HepG2 (cell line): ENCODE measurements around the gene FSD2. TPM values are rescaled to one million over a fixed set of nuclear protein-coding genes. Genes with fewer than 3 reads are reported as not detected.

Experiments used
- ATAC-seq: fragments of 200-7000 bp; cut with Tn5 transposase; 3 replicates; pipeline ENCODE4 v1.9.1; 2020; ENCODE audit warnings: mild to moderate bottlenecking, moderate library complexity
- BruUV-seq: library from RNA; stranded (reverse); fragments of 400-500 nt; replicated peaks from 2 replicates; lab custom pipeline; 2021; lab: Mats Ljungman, UMichigan
- CTCF ChIA-PET: fragments of 300-600 bp; formaldehyde crosslinking; extraction: SDS; loops from one replicate; lab custom pipeline; 2021; ENCODE audit warnings: low total read pairs, inconsistent platforms, low intra/inter-chr PET ratio; lab: Yijun Ruan, JAX
- POLR2A ChIA-PET: fragments of 350-600 bp; sonication (Branson Sonifier 250); formaldehyde crosslinking; loops from one replicate; lab custom pipeline; 2020; ENCODE audit warnings: antibody characterized with exemption, inconsistent platforms; lab: Yijun Ruan, JAX
- DNase-seq: peaks from one replicate; pipeline ENCODE4 v3.0.0-alpha.2; 2015; ENCODE audit warnings: low spot score
- FAIRE-seq: peaks from 3 replicates; lab custom pipeline; 2011; peaks lifted over from hg19 to GRCh38; lab: Jason Lieb, UNC
- H2AFZ ChIP-seq: one replicate; pipeline ENCODE4 v1.6.1; 2011; ENCODE audit warnings: low read length, inconsistent platforms
- H3K27ac ChIP-seq: fragments of 300-600 bp; 3 replicates; pipeline ENCODE4 v1.8.0; 2011; ENCODE audit warnings: mixed run types, mild to moderate bottlenecking, mixed read lengths, low read length, inconsistent platforms; ENCODE audit not compliant: insufficient read depth; ENCODE audit errors: extremely low read length
- H3K27me3 ChIP-seq, 2 experiments: fragments of 200-600 bp in 1 of 2; 2 replicates in 1 of 2; 3 replicates in 1 of 2; pipeline versions ENCODE4 v1.6.0 to v1.8.0; 2011; ENCODE audit warnings: low read length in 2 of 2, mild to moderate bottlenecking in 2 of 2, moderate library complexity in 2 of 2, inconsistent platforms in 1 of 2; ENCODE audit not compliant: insufficient read depth in 2 of 2, control insufficient read depth in 1 of 2
- H3K36me3 ChIP-seq, 2 experiments: fragments of 200-600 bp in 1 of 2; replicated peaks in 1 of 2; 2 replicates in 1 of 2; 3 replicates in 1 of 2; pipeline versions ENCODE4 v1.5.1 to v1.8.0; 2011; ENCODE audit warnings: low read length in 2 of 2, inconsistent platforms in 1 of 2; ENCODE audit not compliant: insufficient read depth in 2 of 2, control insufficient read depth in 1 of 2
- H3K4me1 ChIP-seq: 2 replicates; pipeline ENCODE4 v1.5.1; 2012; ENCODE audit warnings: low read length, inconsistent platforms; ENCODE audit not compliant: insufficient read depth
- H3K4me2 ChIP-seq: 2 replicates; pipeline ENCODE4 v1.6.0; 2011; ENCODE audit warnings: low read depth, low read length, inconsistent platforms
- H3K4me3 ChIP-seq, 3 experiments: fragments of 200-600 bp in 1 of 3; sonication (generic), shearing (Covaris generic) in 1 of 3; replicated peaks in 1 of 3; 2 replicates each; pipeline ENCODE4 v1.5.1; 2011 to 2016; ENCODE audit warnings: low read length in 3 of 3, inconsistent platforms in 2 of 3, low read depth in 2 of 3, mild to moderate bottlenecking in 2 of 3, control low read depth in 1 of 3, mixed read lengths in 1 of 3; ENCODE audit not compliant: insufficient read depth in 1 of 3
- H3K79me2 ChIP-seq: one replicate; pipeline ENCODE4 v1.6.1; 2011; ENCODE audit warnings: low read length, inconsistent platforms; ENCODE audit not compliant: insufficient read depth
- H3K9ac ChIP-seq: 2 replicates; pipeline ENCODE4 v1.6.0; 2011; ENCODE audit warnings: mild to moderate bottlenecking, low read depth, low read length, inconsistent platforms; ENCODE audit not compliant: insufficient read depth
- H3K9me3 ChIP-seq: 2 replicates; pipeline ENCODE4 v1.5.1; 2012; ENCODE audit warnings: mild to moderate bottlenecking, low read length
- H4K20me1 ChIP-seq: 2 replicates; pipeline ENCODE4 v1.6.0; 2011; ENCODE audit warnings: inconsistent platforms, mild to moderate bottlenecking, low read length, moderate library complexity; ENCODE audit not compliant: insufficient read depth
- ARHGAP35 ChIP-seq: sonication (generic); formaldehyde crosslinking; IDR thresholded peaks from 2 replicates; pipeline ENCODE4 v1.9.0; 2022; ENCODE audit warnings: mild to moderate bottlenecking, inconsistent platforms, moderate library complexity, missing genetic modification reagents, borderline replicate concordance
- BCLAF1 ChIP-seq: fragments of 450-650 bp; IDR thresholded peaks from 2 replicates; pipeline ENCODE4 v1.6.1; 2017; ENCODE audit warnings: mild to moderate bottlenecking
- FOXP1 ChIP-seq, 2 experiments: fragments of 450-650 bp in 1 of 2; IDR thresholded peaks; 2 replicates each; pipeline ENCODE4 v1.6.1; 2017 to 2018; ENCODE audit warnings: antibody characterized with exemption in 1 of 2
- GATA4 ChIP-seq: sonication (generic); IDR thresholded peaks from 2 replicates; pipeline ENCODE4 v1.6.1; 2016; ENCODE audit warnings: antibody characterized with exemption, low read depth, borderline replicate concordance
- HDAC1 ChIP-seq: sonication (generic); formaldehyde crosslinking; IDR thresholded peaks from 2 replicates; pipeline ENCODE4 v1.5.1; 2020; ENCODE audit warnings: mild to moderate bottlenecking, missing genetic modification reagents
- HOMEZ ChIP-seq: IDR thresholded peaks from 2 replicates; pipeline ENCODE4 v1.6.1; 2016; ENCODE audit warnings: low read depth
- LRRFIP1 ChIP-seq: sonication (generic); formaldehyde crosslinking; conservative IDR thresholded peaks from 2 replicates; pipeline ENCODE4 v1.4.0; 2020; ENCODE audit warnings: missing genetic modification reagents
- MTA1 ChIP-seq: sonication (generic); formaldehyde crosslinking; IDR thresholded peaks from 2 replicates; pipeline ENCODE4 v1.4.0; 2020; ENCODE audit warnings: missing genetic modification reagents, mild to moderate bottlenecking, borderline replicate concordance
- POGZ ChIP-seq: sonication (generic); formaldehyde crosslinking; IDR thresholded peaks from 2 replicates; pipeline ENCODE4 v1.4.0; 2020; ENCODE audit warnings: mild to moderate bottlenecking, missing genetic modification reagents
- TGIF2 ChIP-seq: IDR thresholded peaks from 2 replicates; pipeline ENCODE4 v1.6.1; 2016; ENCODE audit warnings: control low read depth, missing compliant biosample characterization
- ZKSCAN8 ChIP-seq: IDR thresholded peaks from 2 replicates; pipeline ENCODE4 v1.6.1; 2016; ENCODE audit warnings: borderline replicate concordance, missing genetic modification reagents, missing compliant biosample characterization
- ZNF546 ChIP-seq: sonication (generic); formaldehyde crosslinking; conservative IDR thresholded peaks from 2 replicates; pipeline ENCODE4 v1.8.1; 2023; ENCODE audit warnings: mild to moderate bottlenecking, missing genetic modification reagents
- ZNF616 ChIP-seq: sonication (generic); formaldehyde crosslinking; IDR thresholded peaks from 2 replicates; pipeline ENCODE4 v1.5.0; 2020; ENCODE audit warnings: low read depth, mild to moderate bottlenecking, missing genetic modification reagents
- WGBS: methylation state at CpG from one replicate; pipeline ENCODE4 v1.1.6; 2017; ENCODE audit warnings: low lambda C conversion rate; 5-methylcytosine and 5-hydroxymethylcytosine counted together
- in situ Hi-C: cut with HindIII; loops from 2 replicates; pipeline ENCODE4 v1.10.0; 2017; ENCODE audit warnings: low pct_unique_long_range_greater_than_20kb; ENCODE audit not compliant: extremely low pct_ligation_motif_present
- intact Hi-C: fragments of 100-400 bp; cut with micrococcal nuclease; formaldehyde crosslinking; loops from one replicate; pipeline ENCODE4 v1.10.0; 2022; ENCODE audit not compliant: unreplicated experiment
- polyA plus RNA-seq, 8 experiments: library from polyadenylated mRNA; depleted of rRNA in 3 of 8; stranded (reverse) in 7 of 8; unstranded in 1 of 8; fragments of >200 nt; fragmentation: Illumina TruSeq in 4 of 8; extraction: Trizol in 4 of 8; gene quantifications; 2 replicates each; pipeline versions ENCODE4 v1.2.1 to v1.2.3, GENCODE V29; 2011 to 2016; ENCODE audit warnings: low read depth in 4 of 8, missing spikeins in 1 of 8, mixed read lengths in 1 of 8; ENCODE audit not compliant: insufficient read depth in 1 of 8
- total RNA-seq, 5 experiments: library from RNA; depleted of rRNA; stranded (reverse); fragments of >200 nt; fragmentation: Illumina TruSeq; extraction: Trizol; gene quantifications; 2 replicates each; pipeline ENCODE4 v1.2.3, GENCODE V29; 2016; ENCODE audit warnings: low read depth in 1 of 5

Gene FSD2
- total and polyA plus RNA-seq, 2 of the 13 experiments (the other 11 are each of a cell fraction or from before 2014, with no cell fraction given): not detected

DNA sequence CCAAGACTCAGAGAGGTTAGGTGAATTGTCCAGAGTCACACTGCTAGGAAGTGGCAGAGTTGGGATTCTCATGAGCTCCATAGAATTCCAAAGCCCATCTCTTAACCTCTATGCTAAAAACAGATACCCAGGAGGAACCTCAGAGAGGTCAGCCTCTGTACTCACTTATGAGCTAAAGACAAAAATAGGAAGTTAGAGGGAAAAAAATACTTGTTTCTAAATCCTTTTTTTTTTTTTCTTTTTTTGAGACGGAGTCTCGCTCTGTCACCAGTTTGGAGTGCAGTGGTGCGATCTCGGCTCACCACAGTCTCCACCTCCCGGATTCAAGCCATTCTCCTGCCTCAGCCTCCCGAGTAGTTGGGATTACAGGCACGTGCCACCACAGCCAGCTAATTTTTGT lies 31.4 kb downstream of the FSD2 start:
- no peak overlapping the region for H3K4me2 ChIP-seq
- H3K79me2 ChIP-seq: no peaks in the 10 kb centered on the region
- WGBS: 80% methylated on average over 7 of the region's 7 CpGs
- H3K27ac ChIP-seq: no peak overlapping the region
- H4K20me1 ChIP-seq: no peaks in the 10 kb centered on the region
- H2AFZ ChIP-seq: no peak overlapping the region
- no peaks in the 10 kb centered on the region for H3K27me3 ChIP-seq
- no peak overlapping the region for H3K4me3 ChIP-seq
- TF ChIP-seq GATA4: no peak
- no peak for TF ChIP-seq ZNF616 (CRISPR knock-in tag)
- no peak for TF ChIP-seq BCLAF1
- no peak for TF ChIP-seq POGZ (CRISPR knock-in tag)
- no peak for TF ChIP-seq LRRFIP1 (CRISPR knock-in tag)
- TF ChIP-seq TGIF2 (CRISPR knock-in tag): no peak
- no peak for TF ChIP-seq MTA1 (CRISPR knock-in tag)
- no peak for TF ChIP-seq FOXP1 (IDR thresholded peaks at IDR 0.05)
- TF ChIP-seq FOXP1 (CRISPR knock-in tag; IDR thresholded peaks at IDR 0.05): no peak
- no peak for TF ChIP-seq HOMEZ
- no peak for TF ChIP-seq ARHGAP35 (CRISPR knock-in tag)
- no peak for TF ChIP-seq HDAC1 (CRISPR knock-in tag)
- no peak for TF ChIP-seq ZNF546 (CRISPR knock-in tag)
- TF ChIP-seq ZKSCAN8 (CRISPR knock-in tag): no peak
- H3K36me3 ChIP-seq: no peaks in the 10 kb centered on the region
- ChIA-PET POLR2A (no interaction called here), CTCF (no interaction called here)
- no peaks in the 10 kb centered on the region for H3K4me1 ChIP-seq
- intact Hi-C loops: no loop called here
- in situ Hi-C loops: no loop called here
- FAIRE-seq (no peak), DNase-seq (no peak), ATAC-seq (no peak)
- BruUV-seq: no TSS peak
- no peak overlapping the region for H3K9ac ChIP-seq
- H3K9me3 ChIP-seq: no peaks in the 10 kb centered on the region
